MM.1S (cell line): ENCODE measurements around the gene DSCAM.

Source experiments
- DNase-seq: peaks from one replicate; pipeline ENCODE4 v3.0.0-alpha.2; 2015
- H2AFZ ChIP-seq: fragments of 300-600 bp; sonication (generic); 2 replicates; pipeline ENCODE4 v1.6.0; 2016; ENCODE audit warnings: antibody characterized with exemption, low read length
- H3F3A ChIP-seq: fragments of 300-600 bp; sonication (generic); 2 replicates; pipeline ENCODE4 v1.6.1; 2016; ENCODE audit warnings: mild to moderate bottlenecking, antibody characterized with exemption, low read length, moderate library complexity, mixed read lengths; ENCODE audit not compliant: insufficient read depth
- H3K27ac ChIP-seq: fragments of 300-600 bp; sonication (generic); 2 replicates; pipeline ENCODE4 v1.5.1; 2016; ENCODE audit warnings: mild to moderate bottlenecking, low read length
- H3K27me3 ChIP-seq: fragments of 300-600 bp; sonication (generic); replicated peaks from 2 replicates; pipeline ENCODE4 v1.6.0; 2016; ENCODE audit warnings: low read length; ENCODE audit not compliant: insufficient read depth
- H3K36me3 ChIP-seq: fragments of 300-600 bp; sonication (generic); replicated peaks from 2 replicates; pipeline ENCODE4 v1.6.1; 2016; ENCODE audit warnings: mild to moderate bottlenecking, low read length, mixed read lengths; ENCODE audit not compliant: insufficient read depth
- H3K4me1 ChIP-seq: fragments of 300-600 bp; sonication (generic); 2 replicates; pipeline ENCODE4 v1.6.1; 2016; ENCODE audit warnings: low read length, mixed read lengths
- H3K4me2 ChIP-seq: fragments of 300-600 bp; sonication (generic); 2 replicates; pipeline ENCODE4 v1.6.0; 2016; ENCODE audit warnings: low read depth, low read length
- H3K4me3 ChIP-seq: fragments of 300-600 bp; sonication (generic); 2 replicates; pipeline ENCODE4 v1.5.1; 2016; ENCODE audit warnings: low read length, mixed read lengths
- H3K79me2 ChIP-seq: fragments of 300-600 bp; sonication (generic); 2 replicates; pipeline ENCODE4 v1.6.1; 2016; ENCODE audit warnings: mixed run types, low read length, mixed read lengths
- H3K9ac ChIP-seq: fragments of 300-600 bp; sonication (generic); 2 replicates; pipeline ENCODE4 v1.6.1; 2016; ENCODE audit warnings: low read length, mixed read lengths
- H3K9me2 ChIP-seq: fragments of 300-600 bp; sonication (generic); replicated peaks from 2 replicates; pipeline ENCODE4 v1.6.1; 2016; ENCODE audit warnings: mild to moderate bottlenecking, low read length, mixed read lengths; ENCODE audit not compliant: insufficient read depth
- H3K9me3 ChIP-seq: fragments of 300-600 bp; sonication (generic); replicated peaks from 2 replicates; pipeline ENCODE4 v1.6.1; 2016; ENCODE audit warnings: mild to moderate bottlenecking, low read length, mixed read lengths; ENCODE audit not compliant: insufficient read depth
- H4K20me1 ChIP-seq: fragments of 300-600 bp; sonication (generic); 2 replicates; pipeline ENCODE4 v1.6.1; 2016; ENCODE audit warnings: mild to moderate bottlenecking, low read length, moderate library complexity, mixed read lengths; ENCODE audit not compliant: insufficient read depth
- CTCF ChIP-seq: fragments of 300-600 bp; sonication (generic); IDR thresholded peaks from 2 replicates; pipeline ENCODE4 v1.5.1; 2016; ENCODE audit warnings: antibody characterized with exemption, low read length, mixed read lengths
- EZH2 ChIP-seq: fragments of 300-600 bp; sonication (generic); optimal IDR thresholded peaks from 2 replicates; pipeline ENCODE3; 2017; ENCODE audit warnings: low read depth, mild to moderate bottlenecking, antibody characterized with exemption, low read length, mixed read lengths
- EZH2phosphoT487 ChIP-seq: fragments of 300-600 bp; sonication (generic); IDR thresholded peaks from 2 replicates; pipeline ENCODE4 v1.6.1; 2018; ENCODE audit warnings: antibody characterized with exemption, low read length

DSCAM gene

GRCh38 chr21:40687625-40688024, 159.3 kb downstream of the DSCAM start:
- H4K20me1 ChIP-seq, result no peaks in the 10 kb centered on the region
- no peak overlapping the region for H3K27ac ChIP-seq
- H3K9me3 ChIP-seq, result no peaks in the 10 kb centered on the region
- H3F3A ChIP-seq, result no peaks in the 10 kb centered on the region
- H2AFZ ChIP-seq, result no peak overlapping the region
- no peak for TF ChIP-seq EZH2phosphoT487
- no peak for TF ChIP-seq CTCF
- no peak for TF ChIP-seq EZH2
- no peak overlapping the region for H3K4me3 ChIP-seq
- no peaks in the 10 kb centered on the region for H3K79me2 ChIP-seq
- H3K27me3 ChIP-seq, result no peaks in the 10 kb centered on the region
- H3K9me2 ChIP-seq, result no peaks in the 10 kb centered on the region
- no peak overlapping the region for H3K4me2 ChIP-seq
- no peak overlapping the region for H3K9ac ChIP-seq
- no peaks in the 10 kb centered on the region for H3K4me1 ChIP-seq
- DNase-seq, result no peak
- no peaks in the 10 kb centered on the region for H3K36me3 ChIP-seq

DNA sequence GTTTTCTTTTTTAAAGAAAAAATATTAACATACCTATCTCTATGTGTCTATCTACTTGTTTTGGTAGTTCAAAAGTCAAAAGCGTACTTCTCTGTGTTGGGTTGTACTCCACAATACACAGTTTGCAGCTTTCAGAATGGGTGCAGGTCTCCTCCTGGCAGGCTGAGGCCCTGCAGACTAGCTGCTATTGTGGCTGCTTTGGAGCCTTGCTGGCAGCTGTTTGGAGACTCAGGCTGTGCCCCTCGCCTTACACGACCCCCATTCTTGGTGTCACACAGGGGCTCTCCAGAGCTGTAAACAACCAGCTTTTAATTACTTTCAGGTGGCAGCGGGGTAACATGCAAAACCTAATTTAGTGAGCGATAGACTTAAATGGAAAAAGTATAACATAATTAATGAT, 160.4 kb downstream of the DSCAM start:
- H3F3A ChIP-seq, result no peaks in the 10 kb centered on the region
- no peaks in the 10 kb centered on the region for H3K79me2 ChIP-seq
- H3K36me3 ChIP-seq, result no peaks in the 10 kb centered on the region
- TF ChIP-seq EZH2, result no peak
- no peak for TF ChIP-seq EZH2phosphoT487
- no peak for TF ChIP-seq CTCF
- no peaks in the 10 kb centered on the region for H3K27me3 ChIP-seq
- H3K9me2 ChIP-seq, result no peaks in the 10 kb centered on the region
- no peak overlapping the region for H2AFZ ChIP-seq
- H4K20me1 ChIP-seq, result no peaks in the 10 kb centered on the region
- H3K9me3 ChIP-seq, result no peaks in the 10 kb centered on the region
- no peak overlapping the region for H3K9ac ChIP-seq
- H3K4me3 ChIP-seq, result no peak overlapping the region
- no peak overlapping the region for H3K4me2 ChIP-seq
- H3K27ac ChIP-seq, result no peak overlapping the region
- H3K4me1 ChIP-seq, result no peaks in the 10 kb centered on the region
- no peak for DNase-seq

DNA sequence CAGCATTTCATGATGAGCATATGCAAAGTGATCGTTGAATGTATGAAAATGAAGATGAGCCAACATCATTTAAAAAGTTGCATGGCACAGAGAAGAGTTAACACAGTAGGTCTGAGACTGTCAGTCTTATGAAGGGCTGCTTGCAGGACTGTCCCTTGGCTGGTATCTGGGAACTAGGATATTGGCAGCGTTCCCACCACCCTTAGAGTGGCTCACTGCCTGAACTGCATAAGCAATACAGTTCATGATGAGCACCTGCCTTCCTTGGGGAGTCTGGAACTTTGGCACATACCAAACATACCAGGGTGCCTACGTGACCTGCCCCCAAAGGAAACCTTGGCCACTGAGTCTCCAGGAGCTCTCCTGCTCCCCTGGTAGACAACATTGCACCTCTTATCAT, 161.8 kb downstream of the DSCAM start:
- Histone ChIP-seq H4K20me1 (no peaks in the 10 kb centered on the region), H3K27ac (no peak overlapping the region), H3K4me1 (peaks cover 9% of the 10 kb centered on the region), H2AFZ (no peak overlapping the region), H3K27me3 (no peaks in the 10 kb centered on the region), H3K4me3 (no peak overlapping the region), H3K9me3 (no peaks in the 10 kb centered on the region), H3K9me2 (no peaks in the 10 kb centered on the region), H3K4me2 (no peak overlapping the region), H3F3A (peaks cover 6% of the 10 kb centered on the region), H3K79me2 (no peaks in the 10 kb centered on the region), H3K36me3 (no peaks in the 10 kb centered on the region), H3K9ac (no peak overlapping the region)
- TF ChIP-seq CTCF (no peak), EZH2phosphoT487 (no peak), EZH2 (no peak)
- no peak for DNase-seq

GRCh38 chr21:40684726-40685125, 162.2 kb downstream of the DSCAM start:
- H4K20me1 ChIP-seq, result no peaks in the 10 kb centered on the region
- H3K9ac ChIP-seq, result no peak overlapping the region
- H3K79me2 ChIP-seq, result no peaks in the 10 kb centered on the region
- no peak overlapping the region for H3K4me2 ChIP-seq
- no peaks in the 10 kb centered on the region for H3K9me3 ChIP-seq
- peaks cover 12% of the 10 kb centered on the region for H3K4me1 ChIP-seq
- H3K4me3 ChIP-seq, result no peak overlapping the region
- H3K27me3 ChIP-seq, result no peaks in the 10 kb centered on the region
- H3K9me2 ChIP-seq, result no peaks in the 10 kb centered on the region
- no peak for TF ChIP-seq EZH2phosphoT487
- TF ChIP-seq CTCF, result no peak
- no peak for TF ChIP-seq EZH2
- no peaks in the 10 kb centered on the region for H3K36me3 ChIP-seq
- peaks cover 8% of the 10 kb centered on the region for H3F3A ChIP-seq
- no peak overlapping the region for H3K27ac ChIP-seq
- H2AFZ ChIP-seq, result no peak overlapping the region
- no peak for DNase-seq
